K562 (cell line): ENCODE measurements around the gene RNFT2. TPM values are rescaled to one million over a fixed set of nuclear protein-coding genes. Genes with fewer than 3 reads are reported as not detected.

Experiments
- CBX2 ChIP-seq: fragments of 200-600 bp; sonication (generic); IDR thresholded peaks from one replicate; pipeline ENCODE4 v1.6.1; 2012; ENCODE audit warnings: mild to moderate bottlenecking, low read length, inconsistent platforms; ENCODE audit not compliant: insufficient read depth, poor library complexity, severe bottlenecking
- CBX3 ChIP-seq, 2 experiments: IDR thresholded peaks; 1 replicate in 1 of 2; 2 replicates in 1 of 2; pipeline ENCODE4 v1.6.1; 2012; ENCODE audit warnings: inconsistent platforms in 2 of 2, low read length in 2 of 2, borderline replicate concordance in 1 of 2, control low read depth in 1 of 2
- ETV5 ChIP-seq: sonication (generic); formaldehyde crosslinking; IDR thresholded peaks from 2 replicates; pipeline ENCODE4 v1.4.0; 2020; ENCODE audit warnings: low read depth, mild to moderate bottlenecking, missing genetic modification reagents
- HMGN3 ChIP-seq: IDR thresholded peaks from 2 replicates; pipeline ENCODE4 v1.6.1; 2011; ENCODE audit warnings: borderline replicate concordance, low read depth, mild to moderate bottlenecking, mixed read lengths, low read length; ENCODE audit not compliant: insufficient read length; ENCODE audit errors: extremely low read depth
- NCOA2 ChIP-seq, 2 experiments: fragments of 450-650 bp; IDR thresholded peaks; 2 replicates each; pipeline ENCODE4 v1.6.1; 2018; ENCODE audit warnings: mild to moderate bottlenecking in 2 of 2, moderate library complexity in 1 of 2; ENCODE audit not compliant: partially characterized antibody in 2 of 2
- NFYB ChIP-seq: IDR thresholded peaks from 2 replicates; pipeline ENCODE4 v1.6.1; 2011; ENCODE audit warnings: mild to moderate bottlenecking, moderate library complexity; ENCODE audit not compliant: insufficient read length; ENCODE audit errors: extremely low read depth
- SREBF1 ChIP-seq: fragments of 150-350 bp; IDR thresholded peaks from 2 replicates; pipeline ENCODE4 v1.6.1; 2014; ENCODE audit warnings: antibody characterized with exemption, low read depth, low read length, borderline replicate concordance
- ZBTB34 ChIP-seq: fragments of 250-450 bp; sonication (Bioruptor Pico); IDR thresholded peaks from 2 replicates; pipeline ENCODE4 v1.8.0; 2021; ENCODE audit warnings: mild to moderate bottlenecking, moderate library complexity
- ZNF217 ChIP-seq: sonication (generic); formaldehyde crosslinking; IDR thresholded peaks from 2 replicates; pipeline ENCODE4 v1.8.0; 2022; ENCODE audit warnings: mild to moderate bottlenecking, missing genetic modification reagents
- ZNF384 ChIP-seq: IDR thresholded peaks from 2 replicates; pipeline ENCODE4 v1.6.1; 2012; ENCODE audit warnings: low read depth, low read length, improper control_type of control experiment
- polyA plus RNA-seq, 8 experiments: library from polyadenylated mRNA; depleted of rRNA in 4 of 8; stranded (reverse) in 5 of 8; unstranded in 3 of 8; fragments of >200 nt; fragmentation: Nextera tagmentation in 2 of 8; fragmentation: Illumina TruSeq in 1 of 8; extraction: Ambion mirVana in 2 of 8; extraction: Trizol in 1 of 8; gene quantifications; 2 replicates each; pipeline versions ENCODE4 v1.2.1 to v1.2.3, GENCODE V29; 2011 to 2014; ENCODE audit warnings: inconsistent platforms in 1 of 8, missing spikeins in 1 of 8
- total RNA-seq, 7 experiments: library from RNA; depleted of rRNA in 6 of 7; stranded (reverse); fragments of >200 nt in 6 of 7; fragmentation: Illumina TruSeq in 2 of 7; extraction: Trizol in 2 of 7; gene quantifications; 2 replicates each; pipeline versions ENCODE4 v1.2.1 to v1.2.3, GENCODE V29; 2011 to 2021; ENCODE audit warnings: low replicate concordance in 1 of 7
- TF ChIP-seq, protein P1 (sequence below): fragments of 200-800 bp; sonication (Bioruptor generic); IDR thresholded peaks from 2 replicates; pipeline ENCODE4 v1.6.1; 2016; ENCODE audit warnings: missing genetic modification characterization, missing compliant biosample characterization
- TF ChIP-seq, protein P2 (sequence below): fragments of 450-650 bp; IDR thresholded peaks from 2 replicates; pipeline ENCODE4 v1.6.1; 2017; ENCODE audit warnings: mild to moderate bottlenecking, moderate library complexity
- TF ChIP-seq, protein P3 (sequence below): fragments of 450-650 bp; IDR thresholded peaks from 2 replicates; pipeline ENCODE4 v1.6.1; 2016; ENCODE audit warnings: mild to moderate bottlenecking

Gene RNFT2
- total and polyA plus RNA-seq, 9 of the 15 experiments (the other 6 are each of a cell fraction or from before 2014, with no cell fraction given), result 3.6 to 26.3 (median 9.5) TPM

DNA sequence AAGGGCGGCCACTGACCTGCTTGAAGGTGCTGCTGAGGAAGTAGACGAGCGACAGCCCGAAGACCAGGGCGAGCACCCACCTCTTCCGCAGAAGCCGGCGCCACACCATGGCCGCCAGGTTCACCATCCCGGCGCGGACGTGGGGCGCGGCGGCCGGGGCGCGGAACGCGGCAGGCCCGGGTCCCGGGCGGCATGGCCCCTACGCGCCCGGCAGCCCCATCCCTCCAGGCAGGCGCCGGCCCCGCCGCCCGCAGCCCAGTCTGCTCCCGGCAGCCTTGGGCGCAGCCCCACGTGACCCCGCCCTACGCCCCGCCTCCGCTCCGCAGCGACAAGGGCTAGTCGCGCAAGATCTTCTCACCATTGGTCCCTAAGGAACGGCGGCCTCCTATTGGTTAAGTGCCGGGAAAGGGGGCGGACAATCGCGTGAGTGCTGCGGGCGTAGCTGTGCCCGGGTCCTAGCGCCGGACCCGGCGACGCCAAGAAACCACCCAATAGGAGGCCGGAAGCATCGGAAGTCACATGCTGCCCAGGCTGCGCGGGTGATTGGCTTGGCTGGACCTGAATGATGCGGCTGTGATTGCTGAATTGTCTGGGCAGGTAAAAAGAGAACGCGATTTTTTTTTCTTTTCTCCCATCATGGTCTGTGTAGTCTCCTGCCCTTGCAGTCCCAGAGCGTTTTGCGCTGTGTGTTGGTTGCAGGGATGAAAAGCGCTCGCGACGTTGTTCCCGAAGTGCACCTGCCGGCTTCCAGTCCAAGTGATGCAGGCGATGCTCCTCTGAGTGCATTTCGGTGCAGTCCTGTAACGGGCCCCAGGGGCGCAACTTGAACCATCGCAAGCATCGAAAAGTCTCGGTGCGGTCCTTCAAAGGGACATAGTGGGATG, at the start of gene RNFT2, which contains the start of gene SPRING1 (continued):
- TF ChIP-seq, protein P1, sequence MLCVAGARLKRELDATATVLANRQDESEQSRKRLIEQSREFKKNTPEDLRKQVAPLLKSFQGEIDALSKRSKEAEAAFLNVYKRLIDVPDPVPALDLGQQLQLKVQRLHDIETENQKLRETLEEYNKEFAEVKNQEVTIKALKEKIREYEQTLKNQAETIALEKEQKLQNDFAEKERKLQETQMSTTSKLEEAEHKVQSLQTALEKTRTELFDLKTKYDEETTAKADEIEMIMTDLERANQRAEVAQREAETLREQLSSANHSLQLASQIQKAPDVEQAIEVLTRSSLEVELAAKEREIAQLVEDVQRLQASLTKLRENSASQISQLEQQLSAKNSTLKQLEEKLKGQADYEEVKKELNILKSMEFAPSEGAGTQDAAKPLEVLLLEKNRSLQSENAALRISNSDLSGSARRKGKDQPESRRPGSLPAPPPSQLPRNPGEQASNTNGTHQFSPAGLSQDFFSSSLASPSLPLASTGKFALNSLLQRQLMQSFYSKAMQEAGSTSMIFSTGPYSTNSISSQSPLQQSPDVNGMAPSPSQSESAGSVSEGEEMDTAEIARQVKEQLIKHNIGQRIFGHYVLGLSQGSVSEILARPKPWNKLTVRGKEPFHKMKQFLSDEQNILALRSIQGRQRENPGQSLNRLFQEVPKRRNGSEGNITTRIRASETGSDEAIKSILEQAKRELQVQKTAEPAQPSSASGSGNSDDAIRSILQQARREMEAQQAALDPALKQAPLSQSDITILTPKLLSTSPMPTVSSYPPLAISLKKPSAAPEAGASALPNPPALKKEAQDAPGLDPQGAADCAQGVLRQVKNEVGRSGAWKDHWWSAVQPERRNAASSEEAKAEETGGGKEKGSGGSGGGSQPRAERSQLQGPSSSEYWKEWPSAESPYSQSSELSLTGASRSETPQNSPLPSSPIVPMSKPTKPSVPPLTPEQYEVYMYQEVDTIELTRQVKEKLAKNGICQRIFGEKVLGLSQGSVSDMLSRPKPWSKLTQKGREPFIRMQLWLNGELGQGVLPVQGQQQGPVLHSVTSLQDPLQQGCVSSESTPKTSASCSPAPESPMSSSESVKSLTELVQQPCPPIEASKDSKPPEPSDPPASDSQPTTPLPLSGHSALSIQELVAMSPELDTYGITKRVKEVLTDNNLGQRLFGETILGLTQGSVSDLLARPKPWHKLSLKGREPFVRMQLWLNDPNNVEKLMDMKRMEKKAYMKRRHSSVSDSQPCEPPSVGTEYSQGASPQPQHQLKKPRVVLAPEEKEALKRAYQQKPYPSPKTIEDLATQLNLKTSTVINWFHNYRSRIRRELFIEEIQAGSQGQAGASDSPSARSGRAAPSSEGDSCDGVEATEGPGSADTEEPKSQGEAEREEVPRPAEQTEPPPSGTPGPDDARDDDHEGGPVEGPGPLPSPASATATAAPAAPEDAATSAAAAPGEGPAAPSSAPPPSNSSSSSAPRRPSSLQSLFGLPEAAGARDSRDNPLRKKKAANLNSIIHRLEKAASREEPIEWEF, result no peak
- TF ChIP-seq, protein P2, sequence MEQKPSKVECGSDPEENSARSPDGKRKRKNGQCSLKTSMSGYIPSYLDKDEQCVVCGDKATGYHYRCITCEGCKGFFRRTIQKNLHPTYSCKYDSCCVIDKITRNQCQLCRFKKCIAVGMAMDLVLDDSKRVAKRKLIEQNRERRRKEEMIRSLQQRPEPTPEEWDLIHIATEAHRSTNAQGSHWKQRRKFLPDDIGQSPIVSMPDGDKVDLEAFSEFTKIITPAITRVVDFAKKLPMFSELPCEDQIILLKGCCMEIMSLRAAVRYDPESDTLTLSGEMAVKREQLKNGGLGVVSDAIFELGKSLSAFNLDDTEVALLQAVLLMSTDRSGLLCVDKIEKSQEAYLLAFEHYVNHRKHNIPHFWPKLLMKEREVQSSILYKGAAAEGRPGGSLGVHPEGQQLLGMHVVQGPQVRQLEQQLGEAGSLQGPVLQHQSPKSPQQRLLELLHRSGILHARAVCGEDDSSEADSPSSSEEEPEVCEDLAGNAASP, result no peak
- TF ChIP-seq CBX3 (IDR thresholded peaks at IDR 0.05; ENCODE audit: borderline replicate concordance in 1 of 2, low read length in 2 of 2) (peak in 1 of 2 experiments; percentile 17; a peak in 1 of 3 replicates), HMGN3 (peak; percentile 89), CBX2 (no peak), ZBTB34 (CRISPR knock-in tag) (no peak), ZNF217 (CRISPR knock-in tag) (no peak), SREBF1 (peak; percentile 45; the same call in 1 of the 2 replicates), ETV5 (CRISPR knock-in tag) (peak; percentile 65; the same call in 1 of the 2 replicates), NCOA2 (IDR thresholded peaks at IDR 0.05; ENCODE audit: partially characterized antibody in 2 of 2) (peak in 1 of 2 experiments; percentile 93), ZNF384 (0 out of 2 replicates have a peak, but pooled peaks have one; percentile 21), NFYB (peak; percentile 53)
- TF ChIP-seq, protein P3, sequence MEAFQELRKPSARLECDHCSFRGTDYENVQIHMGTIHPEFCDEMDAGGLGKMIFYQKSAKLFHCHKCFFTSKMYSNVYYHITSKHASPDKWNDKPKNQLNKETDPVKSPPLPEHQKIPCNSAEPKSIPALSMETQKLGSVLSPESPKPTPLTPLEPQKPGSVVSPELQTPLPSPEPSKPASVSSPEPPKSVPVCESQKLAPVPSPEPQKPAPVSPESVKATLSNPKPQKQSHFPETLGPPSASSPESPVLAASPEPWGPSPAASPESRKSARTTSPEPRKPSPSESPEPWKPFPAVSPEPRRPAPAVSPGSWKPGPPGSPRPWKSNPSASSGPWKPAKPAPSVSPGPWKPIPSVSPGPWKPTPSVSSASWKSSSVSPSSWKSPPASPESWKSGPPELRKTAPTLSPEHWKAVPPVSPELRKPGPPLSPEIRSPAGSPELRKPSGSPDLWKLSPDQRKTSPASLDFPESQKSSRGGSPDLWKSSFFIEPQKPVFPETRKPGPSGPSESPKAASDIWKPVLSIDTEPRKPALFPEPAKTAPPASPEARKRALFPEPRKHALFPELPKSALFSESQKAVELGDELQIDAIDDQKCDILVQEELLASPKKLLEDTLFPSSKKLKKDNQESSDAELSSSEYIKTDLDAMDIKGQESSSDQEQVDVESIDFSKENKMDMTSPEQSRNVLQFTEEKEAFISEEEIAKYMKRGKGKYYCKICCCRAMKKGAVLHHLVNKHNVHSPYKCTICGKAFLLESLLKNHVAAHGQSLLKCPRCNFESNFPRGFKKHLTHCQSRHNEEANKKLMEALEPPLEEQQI, result peak; percentile 94
